ENCODE data around the gene ST3GAL2.
"Not testable (repeated sequence)": the region's sequence is repeated elsewhere in the genome, so short reads cannot be mapped to it uniquely, and the experiment has no call there.

The ST3GAL2 gene

DNA sequence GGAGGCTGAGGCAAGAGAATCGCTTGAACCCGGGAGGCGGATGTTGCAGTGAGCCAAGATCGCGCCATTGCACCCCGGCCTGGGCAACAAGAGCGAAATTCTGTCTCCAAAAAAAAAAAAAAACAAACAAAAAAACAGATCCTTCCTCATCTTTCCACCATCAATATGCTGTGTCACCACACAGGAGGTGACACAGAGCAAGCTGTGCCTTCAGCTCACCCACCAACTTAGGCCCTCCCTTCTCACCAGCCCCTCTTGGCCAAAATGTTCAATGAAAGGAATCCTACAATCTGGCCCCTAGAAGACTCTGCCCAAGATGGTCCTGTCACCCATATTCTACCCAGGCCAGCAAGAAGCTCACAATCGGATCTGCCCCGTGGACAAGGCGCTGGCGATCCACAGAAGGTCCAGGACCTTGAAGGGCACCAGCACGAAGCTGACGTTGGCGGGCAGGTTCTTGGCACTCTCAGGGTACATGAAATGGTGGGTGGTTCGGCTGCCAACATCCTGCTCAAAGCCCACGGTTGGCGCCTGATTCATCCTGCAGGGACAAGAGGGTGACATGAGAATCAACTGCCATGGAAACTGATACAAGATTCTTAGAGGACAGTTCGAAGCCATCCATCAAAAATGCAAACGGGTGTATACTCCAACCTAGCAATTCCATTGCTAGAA lies 50.8 kb downstream of the ST3GAL2 start:
- TF ChIP-seq, protein P1, sequence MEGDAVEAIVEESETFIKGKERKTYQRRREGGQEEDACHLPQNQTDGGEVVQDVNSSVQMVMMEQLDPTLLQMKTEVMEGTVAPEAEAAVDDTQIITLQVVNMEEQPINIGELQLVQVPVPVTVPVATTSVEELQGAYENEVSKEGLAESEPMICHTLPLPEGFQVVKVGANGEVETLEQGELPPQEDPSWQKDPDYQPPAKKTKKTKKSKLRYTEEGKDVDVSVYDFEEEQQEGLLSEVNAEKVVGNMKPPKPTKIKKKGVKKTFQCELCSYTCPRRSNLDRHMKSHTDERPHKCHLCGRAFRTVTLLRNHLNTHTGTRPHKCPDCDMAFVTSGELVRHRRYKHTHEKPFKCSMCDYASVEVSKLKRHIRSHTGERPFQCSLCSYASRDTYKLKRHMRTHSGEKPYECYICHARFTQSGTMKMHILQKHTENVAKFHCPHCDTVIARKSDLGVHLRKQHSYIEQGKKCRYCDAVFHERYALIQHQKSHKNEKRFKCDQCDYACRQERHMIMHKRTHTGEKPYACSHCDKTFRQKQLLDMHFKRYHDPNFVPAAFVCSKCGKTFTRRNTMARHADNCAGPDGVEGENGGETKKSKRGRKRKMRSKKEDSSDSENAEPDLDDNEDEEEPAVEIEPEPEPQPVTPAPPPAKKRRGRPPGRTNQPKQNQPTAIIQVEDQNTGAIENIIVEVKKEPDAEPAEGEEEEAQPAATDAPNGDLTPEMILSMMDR (conservative IDR thresholded peaks at IDR 0.05; ENCODE audit: low read length) = no peak
- no peak for DNase-seq (ENCODE audit: low read depth)
- H3K4me3 ChIP-seq (ENCODE audit: low read length) = no peak overlapping the region

DNA sequence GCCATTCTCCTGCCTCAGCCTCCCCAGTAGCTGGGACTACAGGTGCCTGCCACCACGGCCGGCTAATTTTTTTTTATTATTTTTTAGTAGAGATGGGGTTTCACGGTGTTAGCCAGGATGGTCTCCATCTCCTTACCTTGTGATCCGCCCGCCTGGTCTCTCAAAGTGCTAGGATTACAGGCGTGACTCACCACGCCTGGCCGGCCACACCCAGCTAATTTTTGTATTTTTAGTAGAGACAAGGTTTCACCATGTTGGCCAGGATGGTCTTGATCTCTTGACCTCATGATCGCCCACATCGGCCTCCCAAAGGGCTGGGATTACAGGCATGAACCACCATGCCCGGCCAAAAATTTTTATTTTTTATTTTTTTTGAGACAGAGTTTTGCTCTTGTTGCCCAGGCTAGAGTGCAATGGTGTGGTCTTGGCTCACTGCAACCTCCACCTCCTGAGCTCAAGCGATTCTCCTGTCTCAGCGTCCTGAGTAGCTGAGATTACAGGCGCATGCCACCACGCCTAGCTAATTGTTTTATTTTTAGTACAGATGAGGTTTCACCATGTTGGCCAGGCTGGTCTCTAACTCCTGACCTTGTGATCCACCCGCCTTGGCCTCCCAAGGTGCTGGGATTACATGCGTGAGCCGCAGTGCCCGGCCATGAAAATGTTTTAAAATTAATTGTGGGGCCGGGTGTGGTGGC lies 52.5 kb downstream of the ST3GAL2 start:
- not testable (repeated sequence) for H3K4me3 ChIP-seq (ENCODE audit: low read length); DNase-seq (ENCODE audit: low read depth)

DNA sequence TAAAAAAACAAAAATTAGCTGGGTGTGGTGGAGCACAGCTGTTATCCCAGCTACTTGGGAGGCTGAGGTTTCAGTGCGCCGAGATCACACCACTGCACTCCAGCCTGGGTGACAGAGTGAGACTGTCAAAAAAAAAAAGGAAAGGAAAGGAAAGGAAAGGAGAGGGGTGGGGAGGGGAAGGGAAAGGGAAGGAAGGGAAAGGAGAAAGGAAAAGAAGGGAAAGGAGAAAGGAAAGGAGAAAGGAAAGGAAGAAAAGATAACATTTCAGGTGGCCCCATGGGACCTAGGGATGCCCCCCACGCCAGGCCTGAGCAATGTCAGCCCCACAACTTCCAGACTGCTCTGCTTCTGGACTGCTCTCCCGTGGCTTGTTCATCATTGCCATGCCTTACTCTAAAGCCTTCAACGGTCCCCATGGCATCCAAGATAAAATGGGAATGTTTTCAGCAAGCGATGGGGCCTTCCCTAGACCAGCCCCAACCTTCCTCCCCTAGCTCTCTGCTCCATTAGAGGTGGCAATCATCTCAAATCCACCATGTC lies 55.4 kb downstream of the ST3GAL2 start:
- no peak overlapping the region for H3K4me3 ChIP-seq (ENCODE audit: low read length)
- DNase-seq (ENCODE audit: low read depth) = no peak
- TF ChIP-seq, protein P1 (conservative IDR thresholded peaks at IDR 0.05; ENCODE audit: low read length) = no peak

DNA sequence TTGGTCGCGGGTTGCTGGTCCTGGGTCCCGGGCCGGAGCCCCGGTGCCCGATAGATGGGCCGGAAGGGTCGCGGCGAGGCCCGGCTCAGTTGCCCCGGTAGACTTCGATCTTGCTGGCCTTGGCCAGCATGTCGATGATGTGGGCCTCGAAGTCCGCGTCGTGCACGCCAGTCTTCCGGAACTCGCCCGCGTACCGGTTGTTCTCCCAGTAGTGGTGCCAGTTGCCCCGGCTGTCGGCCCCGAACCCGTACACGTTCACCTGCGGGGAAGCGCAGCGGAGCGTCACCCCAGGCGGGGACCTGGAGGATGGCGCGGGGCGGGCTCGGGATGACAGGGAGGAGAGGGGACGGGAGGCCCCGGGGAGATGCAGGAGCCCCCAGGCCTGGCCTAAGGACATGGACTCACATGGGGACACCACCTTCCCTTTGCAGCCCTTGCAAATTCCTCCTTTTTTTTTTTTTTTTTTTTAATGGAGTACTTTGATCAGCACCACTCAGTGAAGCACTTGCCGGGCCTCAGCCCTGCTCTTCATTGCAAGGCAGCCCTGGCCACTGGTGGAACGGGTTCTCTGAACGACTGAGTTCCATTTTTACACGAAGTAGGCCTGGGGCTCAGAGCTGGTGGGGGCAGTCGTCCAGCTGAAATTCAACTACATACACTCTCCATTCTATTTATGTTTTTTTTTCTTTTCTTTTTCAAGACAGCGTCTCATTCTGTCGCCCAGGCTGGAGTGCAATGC lies 57.1 kb downstream of the ST3GAL2 start:
- DNase-seq (ENCODE audit: low read depth) = no peak
- peak overlapping the region; percentile 60 for H3K4me3 ChIP-seq (ENCODE audit: low read length)
- TF ChIP-seq, protein P1 (conservative IDR thresholded peaks at IDR 0.05; ENCODE audit: low read length) = no peak

DNA sequence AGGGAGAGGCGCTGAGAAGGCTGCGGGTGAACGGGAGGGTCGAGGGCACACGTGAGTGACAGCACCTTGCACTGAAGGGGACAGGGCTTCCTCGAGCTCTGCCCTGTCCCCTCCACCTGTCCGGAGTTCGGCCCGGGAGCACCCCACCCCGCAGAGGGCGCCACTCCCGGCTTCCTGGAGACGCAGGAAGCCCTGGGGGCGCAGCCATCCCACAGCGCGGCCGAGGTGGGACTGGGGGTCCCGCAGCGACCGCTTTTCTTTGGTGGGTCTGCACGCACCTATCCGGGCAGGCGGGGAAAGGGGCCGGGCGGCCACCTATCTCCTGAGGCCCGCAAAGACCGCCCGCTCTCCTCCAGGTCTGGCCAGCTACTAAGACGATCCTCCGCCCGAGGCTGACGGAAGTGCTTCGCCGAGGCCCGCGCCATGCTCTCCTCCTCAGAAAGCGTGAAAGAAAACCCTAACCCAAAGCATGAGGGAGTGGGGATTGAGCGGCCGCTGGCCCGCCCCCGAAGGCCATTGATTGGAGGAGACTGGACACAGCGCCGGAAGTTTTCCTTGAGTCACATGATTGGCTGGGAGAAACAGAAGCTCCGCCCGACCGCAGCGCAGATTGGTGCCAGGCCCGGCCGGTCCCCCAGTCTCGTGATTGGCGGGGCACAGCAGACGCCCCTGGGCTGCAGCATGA lies 57.8 kb downstream of the ST3GAL2 start:
- TF ChIP-seq, protein P1 (conservative IDR thresholded peaks at IDR 0.05; ENCODE audit: low read length) = peak; percentile 38
- peak overlapping the region; percentile 91 for H3K4me3 ChIP-seq (ENCODE audit: low read length)

DNA sequence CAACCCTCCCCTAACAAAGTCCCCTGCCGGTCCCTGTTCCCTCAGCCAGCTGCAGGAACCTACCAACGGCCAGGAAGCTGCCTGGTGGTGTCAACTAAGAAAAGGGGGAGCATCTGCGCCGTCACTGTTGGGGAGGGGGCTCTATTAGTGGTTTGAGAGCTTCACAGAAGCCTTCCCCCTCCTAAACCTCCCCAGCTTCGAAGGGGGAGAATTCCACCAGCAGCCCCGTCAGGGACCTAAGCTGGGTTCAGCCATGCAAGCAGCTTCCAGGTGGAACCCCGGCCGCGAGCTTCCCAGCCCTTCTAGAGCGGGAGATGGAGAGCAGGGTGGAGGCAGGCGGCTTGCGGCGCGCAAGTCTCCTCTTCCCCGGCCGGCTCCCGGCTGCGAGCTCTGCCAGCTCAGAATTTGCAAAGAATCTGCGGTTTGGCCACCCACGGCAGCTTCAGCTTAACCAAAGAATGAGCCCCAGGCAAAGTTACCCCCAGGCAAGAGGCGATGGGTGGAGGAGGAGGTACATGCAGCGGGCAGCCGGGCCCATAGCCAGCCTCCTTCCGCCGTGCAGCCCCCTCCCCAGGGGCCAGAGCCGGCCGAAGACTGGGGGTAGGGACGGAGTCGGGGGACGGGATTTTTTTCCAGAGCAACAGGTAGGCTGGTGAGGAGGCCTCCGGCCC lies 58.5 kb downstream of the ST3GAL2 start:
- peak overlapping the region; percentile 91 for H3K4me3 ChIP-seq (ENCODE audit: low read length)
- TF ChIP-seq, protein P1 (conservative IDR thresholded peaks at IDR 0.05; ENCODE audit: low read length) = no peak
- DNase-seq (ENCODE audit: low read depth) = peak; percentile 91

More for the DNA sequence above, 57.8 kb downstream of the ST3GAL2 start:
- DNase-seq (ENCODE audit: low read depth) = peak; percentile 96

Data from AG10803 (cell line).